IMR-90 (cell line): ENCODE data around the gene ARHGAP15.

Experiments
- BHLHE40 ChIP-seq: fragments of 150-350 bp; IDR thresholded peaks from 2 replicates; pipeline ENCODE4 v1.6.1; 2016; ENCODE audit warnings: mild to moderate bottlenecking, low read depth, low read length
- CEBPB ChIP-seq: IDR thresholded peaks from 2 replicates; pipeline ENCODE4 v1.6.1; 2012; ENCODE audit warnings: low read depth, low read length, improper control_type of control experiment
- CTCF ChIP-seq: conservative IDR thresholded peaks from 2 replicates; pipeline ENCODE4 v1.5.1; 2012; ENCODE audit warnings: mild to moderate bottlenecking, low read depth, low read length, improper control_type of control experiment
- ELK1 ChIP-seq: fragments of 150-350 bp; IDR thresholded peaks from 2 replicates; pipeline ENCODE4 v1.6.1; 2016; ENCODE audit warnings: low read depth, mild to moderate bottlenecking, low read length, moderate library complexity, borderline replicate concordance
- FOS ChIP-seq: fragments of 150-350 bp; IDR thresholded peaks from 2 replicates; pipeline ENCODE4 v1.6.1; 2016; ENCODE audit warnings: low read depth, low read length
- MAZ ChIP-seq: IDR thresholded peaks from 2 replicates; pipeline ENCODE4 v1.6.1; 2012; ENCODE audit warnings: low read depth, mild to moderate bottlenecking, low read length, improper control_type of control experiment, moderate library complexity, borderline replicate concordance
- NFE2L2 ChIP-seq: fragments of 150-350 bp; IDR thresholded peaks from 2 replicates; pipeline ENCODE4 v1.6.1; 2016; ENCODE audit warnings: low read depth, mild to moderate bottlenecking, low read length
- POLR2A ChIP-seq: IDR thresholded peaks from 2 replicates; pipeline ENCODE4 v1.6.1; 2012; ENCODE audit warnings: mild to moderate bottlenecking, low read depth, low read length
- RAD21 ChIP-seq: IDR thresholded peaks from 2 replicates; pipeline ENCODE4 v1.6.1; 2012; ENCODE audit warnings: low read length, improper control_type of control experiment
- RFX5 ChIP-seq: IDR thresholded peaks from 2 replicates; pipeline ENCODE4 v1.8.0; 2012; ENCODE audit warnings: low read depth, mild to moderate bottlenecking, low read length, moderate library complexity

GRCh38 chr2:143128681-143129580 lies at the start of gene ARHGAP15:
- TF ChIP-seq CTCF (no peak), RFX5 (no peak), POLR2A (no peak), RAD21 (no peak), FOS (no peak), ELK1 (no peak), NFE2L2 (no peak), MAZ (no peak), CEBPB (no peak), BHLHE40 (no peak)
